ENCODE data around the gene SMPD1.
A peak's percentile ranks its signal among the peaks of the same experiment; 100 is the strongest.
"Not testable (repeated sequence)": the region's sequence is repeated elsewhere in the genome, so short reads cannot be mapped to it uniquely, and the experiment has no call there.

SMPD1 gene

GRCh38 chr11:6390718-6391469 is 620 bp downstream of the SMPD1 start:
- DNase-seq: no peak

- no peak for DNase-seq
Observed at GRCh38 chr11:6391537-6392134, 1.4 kb downstream of the SMPD1 start.

GRCh38 chr11:6392251-6392650 is 2.0 kb downstream of the SMPD1 start:
- not testable (repeated sequence) for DNase-seq

- no peak for DNase-seq
Observed at GRCh38 chr11:6393989-6394670, 3.9 kb downstream of the SMPD1 start.

- no peak for DNase-seq
Observed at GRCh38 chr11:6395470-6396060, 5.3 kb downstream of the SMPD1 start.

- DNase-seq: no peak
Observed at GRCh38 chr11:6397156-6397555, 6.9 kb downstream of the SMPD1 start.

GRCh38 chr11:6397636-6398035 is 7.4 kb downstream of the SMPD1 start:
- no peak for DNase-seq

- no peak for DNase-seq
Observed at GRCh38 chr11:6400431-6401345, 10.4 kb downstream of the SMPD1 start.

GRCh38 chr11:6401464-6401863 is 11.2 kb downstream of the SMPD1 start:
- no peak for DNase-seq

- DNase-seq: no peak
Observed at GRCh38 chr11:6402061-6402470, 11.8 kb downstream of the SMPD1 start.

GRCh38 chr11:6402561-6402981 is 12.3 kb downstream of the SMPD1 start:
- peak; percentile 78 for DNase-seq

- DNase-seq: no peak
Observed at GRCh38 chr11:6403539-6403938, 13.3 kb downstream of the SMPD1 start.

- DNase-seq: peak; percentile 20
Observed at GRCh38 chr11:6404342-6405051, 14.2 kb downstream of the SMPD1 start.

- DNase-seq: no peak
Observed at GRCh38 chr11:6405052-6405667, 14.9 kb downstream of the SMPD1 start.

- no peak for DNase-seq
Observed at GRCh38 chr11:6405846-6406245, 15.6 kb downstream of the SMPD1 start.

- DNase-seq: no peak
Observed at GRCh38 chr11:6406370-6406769, 16.1 kb downstream of the SMPD1 start.

GRCh38 chr11:6410695-6411430 is 20.6 kb downstream of the SMPD1 start:
- DNase-seq: no peak

- no peak for DNase-seq
Observed at GRCh38 chr11:6411594-6412031, 21.3 kb downstream of the SMPD1 start.

- peak; percentile 62 for DNase-seq
Observed at GRCh38 chr11:6413791-6414201, 23.5 kb downstream of the SMPD1 start.

- no peak for DNase-seq
Observed at GRCh38 chr11:6414874-6415328, 24.6 kb downstream of the SMPD1 start.

All from effector CD4-positive, alpha-beta T cell (primary cell).